Muscle of leg (tissue), 11 donors: Measurements from ENCODE around the gene SLC6A12. TPM values are rescaled to one million over a fixed set of nuclear protein-coding genes. Genes with fewer than 3 reads are reported as not detected.
A peak's percentile ranks its signal among the peaks of the same experiment; 100 is the strongest.

Source experiments
- DNase-seq: peaks from one replicate; pipeline ENCODE4 v3.0.0; 2013
- H3K27ac ChIP-seq: one replicate; pipeline ENCODE4 v1.5.1; 2013; ENCODE audit warnings: mild to moderate bottlenecking, low read length, control low read depth
- H3K27me3 ChIP-seq: one replicate; pipeline ENCODE4 v1.6.1; 2013; ENCODE audit warnings: low read length; ENCODE audit not compliant: control insufficient read depth, insufficient read depth
- H3K36me3 ChIP-seq: one replicate; pipeline ENCODE4 v1.6.1; 2013; ENCODE audit warnings: low read length; ENCODE audit not compliant: control insufficient read depth, insufficient read depth
- H3K4me1 ChIP-seq: one replicate; pipeline ENCODE4 v1.6.1; 2013; ENCODE audit warnings: low read length; ENCODE audit not compliant: control insufficient read depth, insufficient read depth
- H3K4me3 ChIP-seq: one replicate; pipeline ENCODE4 v1.5.1; 2013; ENCODE audit warnings: low read length, control low read depth
- H3K9me3 ChIP-seq: replicated peaks from 2 replicates; pipeline ENCODE4 v1.6.1; 2013; ENCODE audit warnings: low read depth, low read length; ENCODE audit not compliant: control insufficient read depth
- WGBS: methylation state at CpG from one replicate; pipeline ENCODE4 v1.1.5; 2013; ENCODE audit warnings: missing lambda C conversion rate; ENCODE audit not compliant: insufficient coverage; 5-methylcytosine and 5-hydroxymethylcytosine counted together
- polyA plus RNA-seq, 8 donors: library from polyadenylated mRNA; unstranded; fragments of 120-200 nt; gene quantifications; one replicate each; pipeline versions ENCODE4 v1.2.1 to v1.2.3, GENCODE V29; 2013; ENCODE audit warnings: inconsistent platforms in 1 of 8, low replicate concordance in 1 of 8; ENCODE audit not compliant: insufficient read length in 8 of 8, insufficient read depth in 1 of 8
- total RNA-seq: library from RNA; stranded (reverse); fragments of 120-200 nt; gene quantifications from one replicate; pipeline ENCODE4 v1.2.4, GENCODE V29; 2013

SLC6A12 gene
- total and polyA plus RNA-seq, 9 donors, result 0.25 to 1.6 (median 0.40) TPM

GRCh38 chr12:181921-182320 is 32.0 kb downstream of the SLC6A12 start:
- Histone ChIP-seq H3K27me3 (peaks cover 4% of the 10 kb centered on the region), H3K4me3 (no peak overlapping the region), H3K27ac (no peak overlapping the region), H3K36me3 (no peaks in the 10 kb centered on the region), H3K9me3 (no peaks in the 10 kb centered on the region), H3K4me1 (peaks cover 28% of the 10 kb centered on the region)
- DNase-seq, result no peak
- whole genome bisulfite sequencing, result 80% methylated on average over 14 of the region's 17 CpGs

GRCh38 chr12:180445-180844 is 33.5 kb downstream of the SLC6A12 start:
- WGBS, result 40% methylated on average over 7 of the region's 8 CpGs
- Histone ChIP-seq H3K27ac (no peak overlapping the region), H3K36me3 (no peaks in the 10 kb centered on the region), H3K4me1 (peaks cover 43% of the 10 kb centered on the region), H3K4me3 (no peak overlapping the region), H3K9me3 (no peaks in the 10 kb centered on the region), H3K27me3 (peaks cover 4% of the 10 kb centered on the region)
- peak; percentile 62 for DNase-seq

- peaks cover 4% of the 10 kb centered on the region for H3K27me3 ChIP-seq
- 78% methylated on average over 2 of the region's 5 CpGs for WGBS
- H3K4me1 ChIP-seq, result peaks cover 49% of the 10 kb centered on the region
- DNase-seq, result no peak
- peak overlapping the region; percentile 35 for H3K27ac ChIP-seq
- no peaks in the 10 kb centered on the region for H3K9me3 ChIP-seq
- no peaks in the 10 kb centered on the region for H3K36me3 ChIP-seq
- H3K4me3 ChIP-seq, result no peak overlapping the region
Measured at GRCh38 chr12:179885-180284, 34.1 kb downstream of the SLC6A12 start.

- Histone ChIP-seq H3K4me1 (peaks cover 53% of the 10 kb centered on the region), H3K27ac (peak overlapping the region; percentile 35), H3K4me3 (no peak overlapping the region), H3K9me3 (no peaks in the 10 kb centered on the region), H3K27me3 (peaks cover 4% of the 10 kb centered on the region), H3K36me3 (no peaks in the 10 kb centered on the region)
- WGBS, result 43% methylated on average over 11 of the region's 11 CpGs
- no peak for DNase-seq
Measured at GRCh38 chr12:179131-179884, 34.6 kb downstream of the SLC6A12 start.

DNA sequence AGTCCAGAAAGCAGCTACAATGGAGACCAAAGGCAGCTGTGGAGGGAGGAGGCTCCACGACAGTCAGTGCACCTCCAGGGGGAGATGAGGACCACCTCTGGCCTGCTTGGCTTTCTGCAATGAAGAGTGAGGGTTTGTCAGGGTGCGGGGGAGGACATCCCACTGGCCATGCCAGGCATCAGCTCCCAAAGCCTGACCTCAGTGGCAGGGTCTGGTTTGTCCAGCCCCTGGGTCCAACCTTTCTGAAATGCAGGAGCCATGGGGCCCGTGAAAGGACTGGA is 35.2 kb downstream of the SLC6A12 start:
- H3K36me3 ChIP-seq, result no peaks in the 10 kb centered on the region
- peaks cover 5% of the 10 kb centered on the region for H3K27me3 ChIP-seq
- H3K4me1 ChIP-seq, result peaks cover 58% of the 10 kb centered on the region
- H3K27ac ChIP-seq, result no peak overlapping the region
- H3K9me3 ChIP-seq, result no peaks in the 10 kb centered on the region
- no peak for DNase-seq
- WGBS, result 68% methylated on average over 3 of the region's 3 CpGs
- H3K4me3 ChIP-seq, result no peak overlapping the region

DNA sequence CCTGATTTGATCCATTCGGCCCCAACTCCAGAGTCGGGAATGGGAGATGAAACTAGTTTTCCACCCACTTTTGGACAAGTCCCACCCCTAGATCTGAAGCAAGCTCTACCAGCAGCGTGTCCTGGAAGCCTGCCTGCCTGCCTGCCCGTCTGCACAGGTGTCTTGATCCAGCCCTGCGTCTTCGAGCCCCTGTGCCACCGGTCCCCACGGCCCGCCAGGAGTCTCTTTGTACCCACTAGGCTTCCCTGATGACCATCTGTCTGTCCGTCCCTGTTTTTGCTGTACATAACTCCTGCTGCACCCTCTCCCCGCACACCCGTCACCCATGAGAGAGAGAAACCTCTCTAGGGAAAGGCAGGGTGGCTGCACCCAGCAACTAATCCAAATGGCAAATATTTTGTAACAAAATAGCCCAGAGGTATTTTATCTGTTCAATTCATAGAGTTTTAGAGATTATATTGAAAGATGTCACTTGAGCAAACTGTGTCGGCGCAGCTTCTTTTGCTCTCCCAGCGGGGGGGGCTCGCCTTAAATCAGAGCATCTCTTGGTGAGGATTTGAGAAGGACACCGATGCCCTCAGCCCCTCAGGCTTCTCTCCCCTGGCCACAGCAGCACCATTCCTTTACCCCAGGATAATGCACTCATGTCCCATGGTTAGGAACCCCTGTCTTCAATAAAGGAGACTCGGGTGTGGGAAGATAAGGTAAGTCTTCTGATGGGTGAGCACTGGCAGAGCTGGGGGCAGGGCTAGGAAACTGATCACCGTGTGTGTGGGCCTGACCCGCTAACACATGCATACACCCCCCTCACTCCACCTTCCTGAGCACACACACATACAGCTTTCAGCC is 35.8 kb downstream of the SLC6A12 start:
- Histone ChIP-seq H3K36me3 (no peaks in the 10 kb centered on the region), H3K27me3 (peaks cover 6% of the 10 kb centered on the region), H3K9me3 (no peaks in the 10 kb centered on the region), H3K4me3 (no peak overlapping the region), H3K27ac (no peak overlapping the region), H3K4me1 (peaks cover 64% of the 10 kb centered on the region)
- no peak for DNase-seq
- WGBS, result 76% methylated on average over 10 of the region's 20 CpGs

DNA sequence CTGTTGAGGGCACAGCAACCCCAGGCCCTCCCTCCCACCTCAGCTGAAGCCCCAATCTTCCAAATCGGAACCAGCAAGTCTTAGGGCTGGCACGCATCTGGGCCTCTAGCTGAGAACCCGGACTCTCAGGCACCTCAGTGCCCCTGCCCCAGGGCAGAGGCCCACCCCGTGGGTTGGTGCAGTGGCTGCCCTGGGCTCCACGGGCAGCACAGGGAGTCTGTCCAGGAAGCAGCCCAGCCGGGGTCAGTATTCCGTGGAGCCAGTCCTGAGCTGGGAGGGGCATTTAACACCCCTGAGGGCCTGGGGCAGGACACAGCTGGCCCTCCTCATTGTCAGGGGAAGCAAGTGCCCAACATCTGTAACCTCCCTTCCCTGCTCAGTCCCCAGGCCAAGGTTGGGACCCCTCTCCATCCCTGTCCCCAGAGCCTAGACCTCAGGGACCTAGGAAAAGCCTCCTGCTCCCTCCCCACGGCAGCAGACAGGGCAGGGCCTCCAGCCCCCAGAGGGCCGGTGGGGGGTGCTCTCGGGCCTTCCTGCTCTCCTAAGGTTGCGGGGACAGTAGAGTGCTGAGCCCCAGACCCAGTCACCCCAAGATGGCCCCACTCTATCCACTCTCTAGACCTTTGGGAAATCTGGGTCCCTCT is 36.5 kb downstream of the SLC6A12 start:
- no peaks in the 10 kb centered on the region for H3K36me3 ChIP-seq
- H3K4me1 ChIP-seq, result peaks cover 71% of the 10 kb centered on the region
- no peaks in the 10 kb centered on the region for H3K9me3 ChIP-seq
- H3K27me3 ChIP-seq, result peaks cover 6% of the 10 kb centered on the region
- DNase-seq, result no peak
- H3K4me3 ChIP-seq, result no peak overlapping the region
- no peak overlapping the region for H3K27ac ChIP-seq
- WGBS, result 55% methylated on average over 10 of the region's 11 CpGs

- H3K4me1 ChIP-seq, result peaks cover 77% of the 10 kb centered on the region
- peak; percentile 62 for DNase-seq
- H3K27ac ChIP-seq, result peak overlapping the region; percentile 59
- H3K9me3 ChIP-seq, result no peaks in the 10 kb centered on the region
- 44% methylated on average over 9 of the region's 16 CpGs for WGBS
- H3K36me3 ChIP-seq, result no peaks in the 10 kb centered on the region
- H3K27me3 ChIP-seq, result peaks cover 8% of the 10 kb centered on the region
- H3K4me3 ChIP-seq, result no peak overlapping the region
Measured at GRCh38 chr12:176321-177181, 37.4 kb downstream of the SLC6A12 start.

GRCh38 chr12:175759-176158 is 38.2 kb downstream of the SLC6A12 start:
- Histone ChIP-seq H3K27ac (no peak overlapping the region), H3K4me3 (no peak overlapping the region)
- 88% methylated on average over 14 of the region's 16 CpGs for WGBS

More at GRCh38 chr12:175759-176158, 38.2 kb downstream of the SLC6A12 start:
- H3K4me1 ChIP-seq, result peaks cover 77% of the 10 kb centered on the region
- DNase-seq, result no peak
- H3K9me3 ChIP-seq, result no peaks in the 10 kb centered on the region
- H3K27me3 ChIP-seq, result peaks cover 8% of the 10 kb centered on the region
- H3K36me3 ChIP-seq, result no peaks in the 10 kb centered on the region
